Neural cell (in vitro differentiated cells): ENCODE results near the gene MGAM2. TPM values are rescaled to one million over a fixed set of nuclear protein-coding genes. Genes with fewer than 3 reads are reported as not detected.

Source experiments
- H2AFZ ChIP-seq: fragments of 200-600, 300-800 bp; sonication (generic), shearing (Covaris generic); 2 replicates; pipeline ENCODE4 v1.6.0; 2014; ENCODE audit warnings: low read depth, mild to moderate bottlenecking, antibody characterized with exemption, low read length, moderate library complexity
- H3F3A ChIP-seq: fragments of 200-600 bp; shearing (Covaris generic); 2 replicates; pipeline ENCODE4 v1.6.1; 2016; ENCODE audit warnings: mild to moderate bottlenecking, moderate library complexity, mixed read lengths, antibody characterized with exemption, low read length; ENCODE audit not compliant: insufficient read depth, poor library complexity, severe bottlenecking
- H3K27ac ChIP-seq: fragments of 200-600, 300-800 bp; sonication (generic), shearing (Covaris generic); 2 replicates; pipeline ENCODE4 v1.5.1; 2014; ENCODE audit warnings: mild to moderate bottlenecking, low read length, moderate library complexity
- H3K27me3 ChIP-seq: fragments of 300-800, 200-600 bp; sonication (generic), shearing (Covaris generic); 2 replicates; pipeline ENCODE4 v1.6.0; 2014; ENCODE audit warnings: mild to moderate bottlenecking, low read depth, low read length, moderate library complexity; ENCODE audit not compliant: insufficient read depth
- H3K36me3 ChIP-seq: fragments of 300-800, 200-600 bp; sonication (generic), shearing (Covaris generic); 2 replicates; pipeline ENCODE4 v1.5.1; 2014; ENCODE audit warnings: mild to moderate bottlenecking, antibody characterized with exemption, low read length, moderate library complexity; ENCODE audit not compliant: insufficient read depth
- H3K4me2 ChIP-seq: fragments of 300-800, 200-600 bp; sonication (generic), shearing (Covaris generic); 2 replicates; pipeline ENCODE4 v1.6.0; 2014; ENCODE audit warnings: mild to moderate bottlenecking, low read length
- H3K4me3 ChIP-seq: fragments of 300-800, 200-600 bp; sonication (generic), shearing (Covaris generic); 2 replicates; pipeline ENCODE4 v1.5.1; 2014; ENCODE audit warnings: mild to moderate bottlenecking, low read length, moderate library complexity
- H3K79me2 ChIP-seq: fragments of 200-600 bp; shearing (Covaris generic); replicated peaks from 2 replicates; pipeline ENCODE4 v1.6.0; 2014; ENCODE audit warnings: mild to moderate bottlenecking, low read length, moderate library complexity; ENCODE audit not compliant: insufficient read depth
- H3K9ac ChIP-seq: fragments of 300-800, 200-600 bp; sonication (generic), shearing (Covaris generic); 2 replicates; pipeline ENCODE4 v1.6.1; 2016; ENCODE audit warnings: mild to moderate bottlenecking, low read length, mixed read lengths
- H3K9me2 ChIP-seq: fragments of 200-600 bp; shearing (Covaris generic); 2 replicates; pipeline ENCODE4 v1.6.1; 2016; ENCODE audit warnings: mild to moderate bottlenecking, low read length, mixed read lengths; ENCODE audit not compliant: insufficient read depth
- H3K9me3 ChIP-seq: fragments of 200-600, 300-800 bp; sonication (generic), shearing (Covaris generic); 2 replicates; pipeline ENCODE4 v1.6.1; 2016; ENCODE audit warnings: mild to moderate bottlenecking, mixed run types, low read length, moderate library complexity, mixed read lengths
- H4K20me1 ChIP-seq: fragments of 200-600 bp; shearing (Covaris generic); 2 replicates; pipeline ENCODE4 v1.6.1; 2016; ENCODE audit warnings: mild to moderate bottlenecking, mixed run types; ENCODE audit not compliant: insufficient read depth
- EP300 ChIP-seq: fragments of 450-650 bp; conservative IDR thresholded peaks from 2 replicates; pipeline ENCODE4 v1.6.1; 2014; ENCODE audit warnings: antibody characterized with exemption, mild to moderate bottlenecking, moderate library complexity; ENCODE audit not compliant: poor library complexity, severe bottlenecking
- EZH2 ChIP-seq: fragments of 200-600, 300-800 bp; shearing (Covaris generic), sonication (generic); IDR thresholded peaks from 2 replicates; pipeline ENCODE4 v1.6.1; 2014; ENCODE audit warnings: antibody characterized with exemption, low read length, borderline replicate concordance, mild to moderate bottlenecking; ENCODE audit not compliant: insufficient read depth, poor library complexity, severe bottlenecking
- MXI1 ChIP-seq: fragments of 450-650 bp; conservative IDR thresholded peaks from 2 replicates; pipeline ENCODE4 v1.6.1; 2014; ENCODE audit warnings: antibody characterized with exemption, mild to moderate bottlenecking; ENCODE audit not compliant: poor library complexity, severe bottlenecking
- POLR2AphosphoS5 ChIP-seq: IDR thresholded peaks from 2 replicates; pipeline ENCODE4 v1.6.1; 2012
- RAD21 ChIP-seq: fragments of 450-650 bp; conservative IDR thresholded peaks from 2 replicates; pipeline ENCODE4 v1.6.1; 2014; ENCODE audit warnings: antibody characterized with exemption, mild to moderate bottlenecking, moderate library complexity
- REST ChIP-seq: IDR thresholded peaks from 2 replicates; pipeline ENCODE4 v1.6.1; 2012; ENCODE audit warnings: borderline replicate concordance
- SMC3 ChIP-seq: fragments of 450-650 bp; conservative IDR thresholded peaks from 2 replicates; pipeline ENCODE4 v1.6.1; 2014; ENCODE audit warnings: antibody characterized with exemption, mild to moderate bottlenecking, moderate library complexity; ENCODE audit not compliant: poor library complexity
- TAF1 ChIP-seq: IDR thresholded peaks from 2 replicates; pipeline ENCODE4 v1.6.1; 2012; ENCODE audit warnings: low read depth
- polyA plus RNA-seq: library from polyadenylated mRNA; depleted of rRNA; stranded (reverse); fragments of >200 nt; gene quantifications from 2 replicates; pipeline ENCODE4 v1.2.3, GENCODE V29; 2014
- TF ChIP-seq, protein P1 (sequence below): fragments of 450-650 bp; IDR thresholded peaks from 2 replicates; pipeline ENCODE4 v1.5.1; 2014; ENCODE audit warnings: antibody characterized with exemption, mild to moderate bottlenecking, moderate library complexity; ENCODE audit not compliant: poor library complexity, severe bottlenecking

The MGAM2 gene
- polyA plus RNA-seq, 1 donor from 2014 or later: 0.76 TPM

GRCh38 chr7:142114207-142114606 lies 2.7 kb downstream of the MGAM2 start:
- TF ChIP-seq REST (no peak), EP300 (no peak), EZH2 (no peak), TAF1 (no peak), POLR2AphosphoS5 (no peak), RAD21 (no peak), SMC3 (no peak), MXI1 (no peak)
- TF ChIP-seq, protein P1, sequence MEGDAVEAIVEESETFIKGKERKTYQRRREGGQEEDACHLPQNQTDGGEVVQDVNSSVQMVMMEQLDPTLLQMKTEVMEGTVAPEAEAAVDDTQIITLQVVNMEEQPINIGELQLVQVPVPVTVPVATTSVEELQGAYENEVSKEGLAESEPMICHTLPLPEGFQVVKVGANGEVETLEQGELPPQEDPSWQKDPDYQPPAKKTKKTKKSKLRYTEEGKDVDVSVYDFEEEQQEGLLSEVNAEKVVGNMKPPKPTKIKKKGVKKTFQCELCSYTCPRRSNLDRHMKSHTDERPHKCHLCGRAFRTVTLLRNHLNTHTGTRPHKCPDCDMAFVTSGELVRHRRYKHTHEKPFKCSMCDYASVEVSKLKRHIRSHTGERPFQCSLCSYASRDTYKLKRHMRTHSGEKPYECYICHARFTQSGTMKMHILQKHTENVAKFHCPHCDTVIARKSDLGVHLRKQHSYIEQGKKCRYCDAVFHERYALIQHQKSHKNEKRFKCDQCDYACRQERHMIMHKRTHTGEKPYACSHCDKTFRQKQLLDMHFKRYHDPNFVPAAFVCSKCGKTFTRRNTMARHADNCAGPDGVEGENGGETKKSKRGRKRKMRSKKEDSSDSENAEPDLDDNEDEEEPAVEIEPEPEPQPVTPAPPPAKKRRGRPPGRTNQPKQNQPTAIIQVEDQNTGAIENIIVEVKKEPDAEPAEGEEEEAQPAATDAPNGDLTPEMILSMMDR: no peak
- H3K36me3 ChIP-seq: no peaks in the 10 kb centered on the region
- no peak overlapping the region for H3K4me2 ChIP-seq
- H3K9me2 ChIP-seq: no peaks in the 10 kb centered on the region
- no peaks in the 10 kb centered on the region for H4K20me1 ChIP-seq
- no peak overlapping the region for H2AFZ ChIP-seq
- H3K9me3 ChIP-seq: no peaks in the 10 kb centered on the region
- no peaks in the 10 kb centered on the region for H3F3A ChIP-seq
- H3K79me2 ChIP-seq: no peaks in the 10 kb centered on the region
- no peak overlapping the region for H3K9ac ChIP-seq
- H3K27ac ChIP-seq: no peak overlapping the region
- H3K4me3 ChIP-seq: no peak overlapping the region
- no peaks in the 10 kb centered on the region for H3K27me3 ChIP-seq

GRCh38 chr7:142120524-142120923 lies 9.0 kb downstream of the MGAM2 start:
- Histone ChIP-seq H3K4me2 (no peak overlapping the region), H2AFZ (no peak overlapping the region), H3K9me3 (no peaks in the 10 kb centered on the region), H3K36me3 (no peaks in the 10 kb centered on the region), H4K20me1 (no peaks in the 10 kb centered on the region), H3K27me3 (no peaks in the 10 kb centered on the region), H3K79me2 (no peaks in the 10 kb centered on the region), H3K9me2 (no peaks in the 10 kb centered on the region), H3K4me3 (no peak overlapping the region), H3F3A (no peaks in the 10 kb centered on the region), H3K9ac (no peak overlapping the region), H3K27ac (no peak overlapping the region)
- TF ChIP-seq EZH2: no peak
- TF ChIP-seq EP300: no peak
- no peak for TF ChIP-seq TAF1
- TF ChIP-seq SMC3: no peak
- no peak for TF ChIP-seq RAD21
- no peak for TF ChIP-seq MXI1
- no peak for TF ChIP-seq POLR2AphosphoS5
- TF ChIP-seq, protein P1: no peak
